Keratinocyte (primary cell): Measurements from ENCODE around the gene MADD. TPM values are rescaled to one million over a fixed set of nuclear protein-coding genes. Genes with fewer than 3 reads are reported as not detected.

Source experiments
- DNase-seq: peaks from one replicate; pipeline ENCODE4 v3.0.0-alpha.2; 2011; ENCODE audit warnings: low read depth, missing footprints, low spot score
- FAIRE-seq: peaks from 2 replicates; lab custom pipeline; 2011; peaks lifted over from hg19 to GRCh38; lab: Jason Lieb, UNC
- H2AFZ ChIP-seq: 2 replicates; pipeline ENCODE4 v1.6.0; 2012; ENCODE audit warnings: low read length, control low read depth, inconsistent platforms; ENCODE audit not compliant: control insufficient read depth
- H3K27ac ChIP-seq: 2 replicates; pipeline ENCODE4 v1.5.1; 2011; ENCODE audit warnings: low read length; ENCODE audit not compliant: control insufficient read depth, insufficient read depth
- H3K27me3 ChIP-seq: 3 replicates; pipeline ENCODE4 v1.6.0; 2011; ENCODE audit warnings: low read length; ENCODE audit not compliant: control insufficient read depth, insufficient read depth; ENCODE audit errors: extremely low read depth
- H3K36me3 ChIP-seq, 2 experiments: 2 replicates in 1 of 2; 3 replicates in 1 of 2; pipeline ENCODE4 v1.5.1; 2011; ENCODE audit warnings: low read length in 2 of 2, mild to moderate bottlenecking in 1 of 2; ENCODE audit not compliant: control insufficient read depth in 2 of 2, insufficient read depth in 2 of 2; ENCODE audit errors: extremely low read depth in 1 of 2
- H3K4me1 ChIP-seq: 3 replicates; pipeline ENCODE4 v1.5.1; 2011; ENCODE audit warnings: low read length; ENCODE audit not compliant: control insufficient read depth, insufficient read depth; ENCODE audit errors: extremely low read depth
- H3K4me2 ChIP-seq: 3 replicates; pipeline ENCODE4 v1.6.0; 2011; ENCODE audit warnings: low read depth, low read length; ENCODE audit not compliant: control insufficient read depth, insufficient read depth; ENCODE audit errors: extremely low read depth
- H3K4me3 ChIP-seq, 3 experiments: fragments of 200-600 bp in 1 of 3; sonication (generic) in 1 of 3; 2 replicates in 2 of 3; 3 replicates in 1 of 3; pipeline ENCODE4 v1.5.1; 2011 to 2016; ENCODE audit warnings: low read length in 3 of 3, mild to moderate bottlenecking in 3 of 3, control low read depth in 2 of 3, inconsistent platforms in 1 of 3, low read depth in 1 of 3, mixed read lengths in 1 of 3, mixed run types in 1 of 3, moderate library complexity in 1 of 3; ENCODE audit not compliant: control insufficient read depth in 2 of 3, insufficient read depth in 2 of 3; ENCODE audit errors: extremely low read depth in 1 of 3
- H3K79me2 ChIP-seq: 2 replicates; pipeline ENCODE4 v1.6.0; 2012; ENCODE audit warnings: low read length; ENCODE audit not compliant: control insufficient read depth, insufficient read depth
- H3K9ac ChIP-seq: 3 replicates; pipeline ENCODE4 v1.6.0; 2011; ENCODE audit warnings: low read length; ENCODE audit not compliant: control insufficient read depth, insufficient read depth; ENCODE audit errors: extremely low read depth
- H3K9me1 ChIP-seq: 3 replicates; pipeline ENCODE4 v1.6.0; 2011; ENCODE audit warnings: low read length; ENCODE audit not compliant: control insufficient read depth, insufficient read depth; ENCODE audit errors: extremely low read depth
- H3K9me3 ChIP-seq: 2 replicates; pipeline ENCODE4 v1.5.1; 2012; ENCODE audit warnings: low read depth, low read length; ENCODE audit not compliant: control insufficient read depth
- H4K20me1 ChIP-seq: 3 replicates; pipeline ENCODE4 v1.6.0; 2011; ENCODE audit warnings: low read length; ENCODE audit not compliant: control insufficient read depth, insufficient read depth; ENCODE audit errors: extremely low read depth
- EZH2 ChIP-seq: IDR thresholded peaks from one replicate; pipeline ENCODE4 v1.6.1; 2012; ENCODE audit warnings: inconsistent platforms, mild to moderate bottlenecking, low read length, moderate library complexity
- dilution Hi-C: fragments of 300-500 bp; cut with MboI; formaldehyde crosslinking; loops from one replicate; pipeline ENCODE4 v1.7.0; 2020; ENCODE audit warnings: low sequenced_read_pairs; ENCODE audit not compliant: extremely low pct_ligation_motif_present
- polyA plus RNA-seq, 5 experiments: library from polyadenylated mRNA; depleted of rRNA in 3 of 5; stranded (reverse) in 3 of 5; stranded (forward) in 1 of 5; unstranded in 1 of 5; fragments of >200 nt; gene quantifications; 1 replicate in 1 of 5; 2 replicates in 3 of 5; 3 replicates in 1 of 5; pipeline versions ENCODE4 v1.2.1 to v1.2.3, GENCODE V29; 2011 to 2012; ENCODE audit warnings: missing spikeins in 2 of 5, low read depth in 1 of 5, low replicate concordance in 1 of 5
- TF ChIP-seq, protein P1 (sequence below), 3 experiments: IDR thresholded peaks in 1 of 3; conservative IDR thresholded peaks in 1 of 3; optimal IDR thresholded peaks in 1 of 3; 2 replicates in 2 of 3; 3 replicates in 1 of 3; pipeline versions ENCODE3 to v1.5.1; 2011; ENCODE audit warnings: low read length in 3 of 3, mild to moderate bottlenecking in 3 of 3, moderate library complexity in 2 of 3, control low read depth in 1 of 3, inconsistent platforms in 1 of 3; ENCODE audit not compliant: insufficient read depth in 2 of 3; ENCODE audit errors: extremely low read depth in 1 of 3

Gene MADD
- polyA plus RNA-seq, 1 donor (not counting 4 experiments of a cell fraction or from before 2014, with no cell fraction given) = 11.9 TPM

DNA sequence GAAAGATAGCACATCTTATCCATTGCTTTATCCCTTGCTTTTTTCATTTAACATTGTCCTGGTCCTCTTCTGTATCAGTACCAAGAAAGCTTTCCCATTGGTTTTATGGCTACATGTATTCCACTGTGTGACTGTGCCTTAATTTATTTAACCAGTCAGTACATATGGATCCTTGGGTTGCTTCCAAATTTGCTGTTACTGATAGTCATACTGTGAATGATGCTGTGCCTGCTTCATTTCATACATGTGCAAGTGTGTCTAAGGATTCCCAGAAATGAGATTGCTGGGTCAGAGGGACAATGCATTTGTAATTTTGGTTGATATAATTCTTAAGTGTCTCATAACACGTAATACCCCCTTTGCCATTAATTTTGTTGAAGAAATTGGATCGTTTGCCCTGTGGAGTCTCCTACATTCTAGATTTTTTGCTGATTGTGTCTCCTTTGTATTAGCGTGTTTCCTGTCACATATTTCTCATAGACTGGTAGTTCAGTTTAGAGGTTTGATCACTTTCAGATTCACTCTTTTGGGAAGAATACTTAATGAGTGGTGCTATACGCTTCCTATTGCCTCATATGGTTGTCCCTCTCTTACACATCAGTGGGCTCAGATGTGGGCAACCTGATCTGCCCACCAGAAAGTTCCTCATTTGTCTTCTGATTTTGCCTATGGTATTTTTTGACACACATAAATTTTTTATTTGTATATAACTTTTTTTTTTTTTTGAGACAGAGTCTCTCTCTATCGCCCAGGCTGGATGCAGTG is 47.3 kb downstream of the MADD start:
- Histone ChIP-seq H3K9me3 (no peaks in the 10 kb centered on the region), H3K4me1 (no peaks in the 10 kb centered on the region), H3K4me2 (no peak overlapping the region), H3K27me3 (no peaks in the 10 kb centered on the region), H3K9ac (no peak overlapping the region), H3K4me3 (no peak overlapping the region), H4K20me1 (no peaks in the 10 kb centered on the region), H3K9me1 (no peaks in the 10 kb centered on the region), H3K36me3 (peaks cover 1 to 12% of the 10 kb centered on the region in 2 experiments), H3K79me2 (no peaks in the 10 kb centered on the region), H2AFZ (no peak overlapping the region), H3K27ac (no peak overlapping the region)
- dilution Hi-C loops = no loop called here
- DNase-seq (no peak), FAIRE-seq (no peak)
- TF ChIP-seq EZH2 = no peak
- TF ChIP-seq, protein P1, sequence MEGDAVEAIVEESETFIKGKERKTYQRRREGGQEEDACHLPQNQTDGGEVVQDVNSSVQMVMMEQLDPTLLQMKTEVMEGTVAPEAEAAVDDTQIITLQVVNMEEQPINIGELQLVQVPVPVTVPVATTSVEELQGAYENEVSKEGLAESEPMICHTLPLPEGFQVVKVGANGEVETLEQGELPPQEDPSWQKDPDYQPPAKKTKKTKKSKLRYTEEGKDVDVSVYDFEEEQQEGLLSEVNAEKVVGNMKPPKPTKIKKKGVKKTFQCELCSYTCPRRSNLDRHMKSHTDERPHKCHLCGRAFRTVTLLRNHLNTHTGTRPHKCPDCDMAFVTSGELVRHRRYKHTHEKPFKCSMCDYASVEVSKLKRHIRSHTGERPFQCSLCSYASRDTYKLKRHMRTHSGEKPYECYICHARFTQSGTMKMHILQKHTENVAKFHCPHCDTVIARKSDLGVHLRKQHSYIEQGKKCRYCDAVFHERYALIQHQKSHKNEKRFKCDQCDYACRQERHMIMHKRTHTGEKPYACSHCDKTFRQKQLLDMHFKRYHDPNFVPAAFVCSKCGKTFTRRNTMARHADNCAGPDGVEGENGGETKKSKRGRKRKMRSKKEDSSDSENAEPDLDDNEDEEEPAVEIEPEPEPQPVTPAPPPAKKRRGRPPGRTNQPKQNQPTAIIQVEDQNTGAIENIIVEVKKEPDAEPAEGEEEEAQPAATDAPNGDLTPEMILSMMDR (optimal IDR thresholded peaks at IDR 0.05 in 1 of 3, IDR thresholded peaks at IDR 0.05 in 1 of 3, conservative IDR thresholded peaks at IDR 0.05 in 1 of 3; ENCODE audit: extremely low read depth in 1 of 3, insufficient read depth in 2 of 3, low read length in 3 of 3) = no peak

DNA sequence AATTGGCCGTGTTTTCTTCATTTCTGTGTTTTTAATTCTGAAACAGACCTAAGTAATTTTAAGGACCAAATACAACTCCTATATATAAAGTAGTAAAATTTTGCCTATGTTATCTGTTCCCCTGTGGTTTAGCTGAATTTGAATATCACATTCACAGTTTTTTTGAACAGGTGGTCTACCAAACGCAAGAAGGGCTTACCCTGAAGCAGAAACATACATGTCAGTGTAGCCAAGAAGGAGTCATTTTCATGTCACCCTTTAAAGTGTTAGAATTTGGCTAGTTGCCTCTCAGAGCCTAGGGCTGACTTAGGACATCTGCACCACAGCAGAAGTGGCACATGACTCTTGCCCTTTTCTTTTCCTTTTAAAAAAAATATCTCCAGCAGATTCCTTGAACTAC is 48.2 kb downstream of the MADD start:
- H3K4me1 ChIP-seq = no peaks in the 10 kb centered on the region

More for the DNA sequence above, 48.2 kb downstream of the MADD start:
- TF ChIP-seq, protein P1 (optimal IDR thresholded peaks at IDR 0.05 in 1 of 3, IDR thresholded peaks at IDR 0.05 in 1 of 3, conservative IDR thresholded peaks at IDR 0.05 in 1 of 3; ENCODE audit: extremely low read depth in 1 of 3, insufficient read depth in 2 of 3, low read length in 3 of 3) = no peak
- no peak for TF ChIP-seq EZH2
- Histone ChIP-seq H3K79me2 (no peaks in the 10 kb centered on the region), H4K20me1 (no peaks in the 10 kb centered on the region), H3K27me3 (no peaks in the 10 kb centered on the region), H2AFZ (no peak overlapping the region), H3K9ac (no peak overlapping the region), H3K36me3 (peaks cover 1 to 12% of the 10 kb centered on the region in 2 experiments), H3K4me3 (no peak overlapping the region), H3K27ac (no peak overlapping the region), H3K9me3 (no peaks in the 10 kb centered on the region), H3K4me2 (no peak overlapping the region), H3K9me1 (no peaks in the 10 kb centered on the region)
- DNase-seq (no peak), FAIRE-seq (no peak)
- dilution Hi-C loops = no loop called here
